NOMO-1 treated with DMSO at 0.1 percent for 48 hours (cell line): ENCODE results near the gene SCG3.

ENCODE experiments used
- DNase-seq: peaks from one replicate; lab custom pipeline; 2025; ENCODE audit not compliant: unreplicated experiment; lab: John Stamatoyannopoulos, UW

SCG3 gene

DNA sequence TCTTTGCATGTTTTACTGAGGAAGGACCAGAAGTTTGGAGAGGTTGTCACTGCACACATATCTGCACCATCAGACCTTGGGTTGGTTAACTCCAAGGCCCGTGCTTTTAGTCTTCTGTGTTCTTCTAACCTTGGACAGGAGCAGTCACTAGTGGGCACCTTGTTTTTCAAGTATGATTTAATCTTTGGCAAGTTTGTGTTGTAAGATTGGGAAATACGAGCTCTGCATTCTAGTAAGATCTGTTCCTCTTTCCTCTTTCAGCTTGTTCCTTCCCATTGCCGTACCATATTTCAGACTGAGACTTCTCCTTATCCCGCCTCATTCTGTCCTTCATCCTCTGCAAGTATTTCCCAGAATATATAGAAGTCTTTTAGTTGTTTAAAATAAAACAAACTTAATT, 75.2 kb downstream of the SCG3 start:
- DNase-seq: peak; percentile 94

DNA sequence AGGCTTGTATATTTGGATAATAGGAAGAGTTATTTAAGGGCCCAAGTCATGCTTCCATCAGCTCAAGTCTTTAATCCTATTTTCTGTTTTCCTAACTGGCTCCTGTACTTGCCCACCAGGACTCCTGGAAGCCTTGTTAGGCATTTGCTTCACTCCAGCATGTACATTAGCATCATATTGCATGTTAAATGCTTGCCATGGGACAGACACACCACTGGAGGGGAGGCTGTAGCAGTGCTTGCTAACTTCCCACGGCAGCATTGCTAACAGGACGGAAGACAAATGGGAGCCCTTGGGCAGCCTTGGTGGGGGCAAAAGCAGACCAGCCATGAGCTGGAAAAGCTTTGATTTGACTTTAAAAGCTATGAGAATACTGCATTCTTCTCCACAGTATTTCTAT, 76.1 kb downstream of the SCG3 start:
- no peak for DNase-seq

DNA sequence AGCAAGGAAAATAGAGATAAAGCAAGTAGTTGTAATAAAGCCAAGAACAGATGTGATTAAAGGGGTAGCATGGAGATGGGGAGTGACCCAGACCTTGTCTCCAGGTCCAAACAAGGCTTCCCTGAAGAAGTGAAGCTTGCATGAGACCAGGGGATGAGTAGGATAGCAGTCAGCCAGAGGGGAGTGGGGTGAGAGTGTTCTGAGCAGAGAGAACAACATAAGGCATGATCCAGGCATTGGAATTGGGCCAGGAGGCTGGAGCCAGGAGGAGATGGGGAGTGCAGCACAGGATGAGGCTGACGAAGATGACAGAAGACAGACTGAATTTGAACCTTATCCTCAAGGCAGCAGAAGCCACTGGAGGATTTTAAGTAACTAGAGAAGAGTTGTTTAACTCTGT, 77.3 kb downstream of the SCG3 start:
- DNase-seq: no peak

DNA sequence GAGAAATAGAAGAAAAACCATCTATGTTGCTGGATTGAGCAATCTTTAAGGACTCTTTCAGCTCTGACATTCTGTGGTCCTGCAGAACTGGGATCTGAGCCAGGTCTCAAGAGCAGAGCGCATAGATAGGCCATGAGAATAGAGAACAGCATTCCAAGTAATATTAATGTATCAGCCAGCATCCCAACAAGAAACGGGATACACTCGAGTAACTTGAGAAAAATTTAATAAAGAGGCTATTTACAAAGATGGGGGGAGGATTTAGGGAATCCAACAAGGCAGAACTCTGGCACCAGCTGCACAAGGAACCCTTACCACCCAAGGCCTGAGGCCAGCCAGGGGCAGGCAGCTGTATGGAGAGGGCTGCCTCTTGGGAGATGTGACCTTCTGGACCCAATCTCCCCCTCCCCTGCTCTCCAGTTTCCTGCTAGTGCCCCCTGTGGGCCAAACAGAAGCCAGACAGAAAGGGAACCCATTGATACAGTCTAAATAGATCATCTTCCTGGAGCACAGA, 78.3 kb downstream of the SCG3 start:
- DNase-seq: no peak

DNA sequence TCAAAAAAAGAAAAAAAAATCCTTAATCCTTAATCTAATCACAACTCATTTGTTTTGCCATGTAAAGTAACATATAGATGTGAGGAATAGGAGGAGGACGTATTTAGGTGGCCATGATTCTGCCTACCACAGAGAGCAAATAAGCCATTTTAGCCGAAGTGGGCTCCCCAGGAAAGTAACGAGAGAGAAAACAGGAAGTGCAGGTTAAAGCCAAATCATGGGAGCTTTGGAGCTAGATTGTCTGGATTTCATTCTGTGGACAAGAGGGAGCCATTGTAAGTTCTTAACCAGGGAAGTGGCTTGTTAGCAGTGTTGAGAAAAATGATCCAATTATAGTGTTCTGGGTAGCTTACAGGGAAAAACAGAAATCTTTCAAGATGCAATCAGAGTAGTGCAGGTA, 79.5 kb downstream of the SCG3 start:
- DNase-seq: no peak

DNA sequence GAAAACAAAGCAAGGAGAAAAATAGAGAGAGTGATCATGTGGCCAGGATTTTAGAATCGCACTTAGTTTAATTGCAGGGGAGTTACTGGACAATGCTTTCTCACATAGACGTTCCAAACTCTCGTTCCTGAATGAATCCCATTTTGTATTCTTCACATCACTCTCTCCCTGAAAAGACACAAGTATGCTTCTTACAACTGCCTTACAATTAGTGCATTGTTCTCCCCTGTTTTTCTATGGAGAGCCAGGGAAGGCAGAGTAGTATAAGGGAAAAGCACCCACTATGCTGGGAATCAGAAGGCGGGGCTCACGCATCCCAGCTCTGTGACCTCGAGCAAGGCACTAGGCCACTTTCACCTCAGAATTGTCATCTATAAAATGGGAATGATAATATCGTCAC, 84.4 kb downstream of the SCG3 start:
- DNase-seq: no peak

DNA sequence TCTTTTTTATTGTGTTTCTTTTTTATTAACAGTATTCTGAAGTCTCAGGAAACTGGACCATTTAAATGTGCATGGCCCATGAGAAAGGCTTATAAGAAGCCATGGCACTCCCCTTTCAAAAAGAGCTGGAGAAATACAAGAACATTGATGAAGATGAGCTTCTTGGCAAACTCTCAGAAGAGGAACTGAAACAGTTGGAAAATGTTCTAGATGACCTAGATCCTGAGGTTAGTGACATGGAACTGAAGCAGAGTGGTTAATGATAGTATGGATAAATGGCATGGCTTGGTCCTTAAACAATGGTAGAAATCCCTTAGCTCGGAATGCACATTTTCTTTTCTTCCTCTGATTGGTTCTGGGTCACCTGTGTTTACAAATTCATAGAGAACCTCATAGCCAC, 85.0 kb downstream of the SCG3 start:
- no peak for DNase-seq

DNA sequence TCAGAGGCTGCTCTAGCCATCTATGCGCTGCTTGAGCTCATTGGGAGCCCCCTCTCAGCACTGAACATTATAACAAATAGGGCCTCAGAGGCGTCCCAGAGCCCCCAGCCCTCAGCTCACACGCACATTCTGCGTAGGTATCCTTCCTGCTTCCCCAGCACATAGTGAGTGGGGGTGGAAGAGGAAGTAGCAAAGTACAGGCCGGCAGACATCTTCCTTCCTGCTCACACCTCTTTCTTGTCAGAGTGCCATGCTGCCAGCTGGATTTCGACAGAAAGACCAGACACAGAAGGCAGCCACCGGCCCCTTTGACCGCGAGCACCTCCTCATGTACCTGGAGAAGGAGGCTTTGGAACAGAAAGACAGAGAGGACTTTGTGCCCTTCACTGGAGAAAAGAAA, 86.7 kb downstream of the SCG3 start:
- peak; percentile 51 for DNase-seq
